Thyroid gland (tissue), 4 donors: ENCODE measurements around the gene UMODL1. TPM values are rescaled to one million over a fixed set of nuclear protein-coding genes. Genes with fewer than 3 reads are reported as not detected.

Source experiments
- DNase-seq, 2 donors: peaks; one replicate each; pipeline ENCODE4 v3.0.0-alpha.2; 2019
- H3K27ac ChIP-seq, 3 donors: fragments of 200-600 bp; sonication (generic); 1 replicate in 2 of 3; 2 replicates in 1 of 3; pipeline ENCODE4 v1.5.1; 2016 to 2019; ENCODE audit warnings: mild to moderate bottlenecking in 1 of 3, moderate library complexity in 1 of 3
- H3K27me3 ChIP-seq: fragments of 200-600 bp; sonication (generic); one replicate; pipeline ENCODE4 v1.5.1; 2019
- H3K36me3 ChIP-seq, 2 donors: fragments of 200-600 bp; sonication (generic); one replicate each; pipeline ENCODE4 v1.5.1; 2016 to 2019
- H3K4me1 ChIP-seq, 2 donors: fragments of 200-600 bp; sonication (generic); one replicate each; pipeline ENCODE4 v1.5.1; 2017 to 2019
- H3K4me3 ChIP-seq, 3 donors: fragments of 200-600 bp; sonication (generic); replicated peaks in 1 of 3; 1 replicate in 2 of 3; 2 replicates in 1 of 3; pipeline ENCODE4 v1.5.1; 2016; ENCODE audit warnings: mild to moderate bottlenecking in 1 of 3
- H3K9me3 ChIP-seq: fragments of 200-600 bp; sonication (generic); one replicate; pipeline ENCODE4 v1.5.1; 2017
- CTCF ChIP-seq, 6 experiments: fragments of 200-600 bp in 3 of 6; fragments of 450-650 bp in 3 of 6; sonication (generic) in 3 of 6; IDR thresholded peaks; one replicate each; pipeline ENCODE4 v1.5.1; 2016 to 2019; ENCODE audit warnings: antibody characterized with exemption in 6 of 6, mild to moderate bottlenecking in 2 of 6, inconsistent platforms in 1 of 6, moderate library complexity in 1 of 6
- POLR2A ChIP-seq, 2 donors: fragments of 450-650 bp; IDR thresholded peaks; one replicate each; pipeline ENCODE4 v1.6.1; 2017; ENCODE audit warnings: antibody characterized with exemption in 2 of 2, mild to moderate bottlenecking in 2 of 2, moderate library complexity in 1 of 2
- WGBS, 2 donors: methylation state at CpG; one replicate each; pipeline ENCODE4 v1.1.5; 2017; 5-methylcytosine and 5-hydroxymethylcytosine counted together
- intact Hi-C: fragments of 100-400 bp; cut with DNase I; formaldehyde crosslinking; loops from one replicate; pipeline ENCODE4 v1.15.1; 2023
- total RNA-seq, 4 donors: library from RNA; depleted of rRNA; stranded (reverse); fragments of >200 nt; gene quantifications; one replicate each; pipeline ENCODE4 v1.2.3, GENCODE V29; 2016

Gene UMODL1
- total RNA-seq, 4 donors from 2014 or later, result not detected

DNA sequence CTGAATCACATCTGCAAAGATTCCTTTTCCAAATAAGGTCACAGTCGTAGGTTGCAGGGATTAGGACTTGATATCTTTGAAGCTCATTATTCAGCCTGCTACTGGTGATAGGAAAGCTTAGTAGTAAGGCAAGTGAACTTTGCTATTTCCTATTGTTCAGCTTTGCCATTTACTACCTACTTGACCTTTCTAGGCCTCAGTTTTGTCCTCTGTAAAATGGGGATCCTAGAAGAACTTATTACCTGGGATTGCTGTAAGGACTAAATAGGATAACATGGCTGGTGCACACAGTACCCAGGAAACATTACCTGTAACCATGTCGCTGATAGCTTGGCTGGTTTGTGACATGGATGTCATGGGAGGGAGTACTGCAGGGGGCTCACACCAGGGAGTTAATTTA lies 24.5 kb downstream of the UMODL1 start:
- Histone ChIP-seq H3K9me3 (no peaks in the 10 kb centered on the region), H3K27ac (no peak overlapping the region), H3K4me1 (peaks cover 6 to 30% of the 10 kb centered on the region in 2 donors), H3K27me3 (no peaks in the 10 kb centered on the region), H3K4me3 (no peak overlapping the region), H3K36me3 (no peaks in the 10 kb centered on the region)
- 92 to 94% methylated on average over 2 of the region's 2 CpGs for WGBS, 2 donors
- TF ChIP-seq CTCF (IDR thresholded peaks at IDR 0.05) (no peak), POLR2A (IDR thresholded peaks at IDR 0.05) (no peak)
- DNase-seq, result no peak
- intact Hi-C loops, result no loop called here

DNA sequence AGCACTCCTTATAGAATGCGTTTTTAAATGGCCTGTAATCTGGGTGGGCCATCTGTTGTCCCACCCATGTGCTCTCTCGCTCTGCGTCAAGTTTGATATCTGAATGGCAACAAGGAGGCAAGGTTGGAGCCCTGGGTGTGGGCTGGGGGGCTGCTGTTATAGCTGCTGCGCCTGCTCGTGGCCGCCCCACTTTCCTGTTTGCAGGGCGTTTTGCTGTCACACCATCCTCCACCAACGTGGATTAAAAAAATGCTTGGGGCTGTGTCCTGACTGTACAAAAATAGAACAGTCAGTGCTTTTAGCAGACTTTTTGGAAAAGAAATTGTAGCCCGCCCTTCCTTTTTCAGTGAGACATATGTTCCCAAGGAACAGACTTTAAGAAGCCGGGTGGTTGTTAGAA lies 25.4 kb downstream of the UMODL1 start:
- H3K4me1 ChIP-seq, result peaks cover 6 to 29% of the 10 kb centered on the region in 2 donors
- intact Hi-C loops, result no loop called here
- H3K27me3 ChIP-seq, result no peaks in the 10 kb centered on the region
- peak overlapping the region in 1 of 3 donors; percentile 33 for H3K27ac ChIP-seq
- H3K9me3 ChIP-seq, result no peaks in the 10 kb centered on the region
- no peaks in the 10 kb centered on the region for H3K36me3 ChIP-seq
- H3K4me3 ChIP-seq, result no peak overlapping the region
- TF ChIP-seq CTCF (IDR thresholded peaks at IDR 0.05) (no peak), POLR2A (IDR thresholded peaks at IDR 0.05) (no peak)
- WGBS, 2 donors, result 75 to 83% methylated on average over 10 of the region's 10 CpGs
- no peak for DNase-seq

- WGBS, 2 donors, result 84 to 86% methylated on average over 3 of the region's 3 CpGs
- Histone ChIP-seq H3K9me3 (no peaks in the 10 kb centered on the region), H3K27ac (peak overlapping the region in 1 of 3 donors; percentile 41), H3K4me3 (no peak overlapping the region), H3K36me3 (no peaks in the 10 kb centered on the region), H3K4me1 (peaks cover 6 to 22% of the 10 kb centered on the region in 2 donors), H3K27me3 (no peaks in the 10 kb centered on the region)
- TF ChIP-seq POLR2A (IDR thresholded peaks at IDR 0.05), result no peak
- TF ChIP-seq CTCF (IDR thresholded peaks at IDR 0.05), result no peak
- intact Hi-C loops, result no loop called here
- no peak for DNase-seq
These were observed 26.2 kb downstream of the UMODL1 start for GRCh38 chr21:42097274-42097673.

- Histone ChIP-seq H3K27ac (peak overlapping the region in 2 of 3 donors; percentile 41 to 42), H3K4me1 (peaks cover 6 to 16% of the 10 kb centered on the region in 2 donors), H3K36me3 (no peaks in the 10 kb centered on the region), H3K4me3 (no peak overlapping the region), H3K27me3 (no peaks in the 10 kb centered on the region), H3K9me3 (no peaks in the 10 kb centered on the region)
- DNase-seq, result peak; percentile 21 to 59
- WGBS, 2 donors, result 42 to 51% methylated on average over 8 of the region's 8 CpGs
- intact Hi-C loops, result no loop called here
- TF ChIP-seq POLR2A (IDR thresholded peaks at IDR 0.05), result no peak
- no peak for TF ChIP-seq CTCF (IDR thresholded peaks at IDR 0.05)
These were observed 26.8 kb downstream of the UMODL1 start for GRCh38 chr21:42097860-42098454.

DNA sequence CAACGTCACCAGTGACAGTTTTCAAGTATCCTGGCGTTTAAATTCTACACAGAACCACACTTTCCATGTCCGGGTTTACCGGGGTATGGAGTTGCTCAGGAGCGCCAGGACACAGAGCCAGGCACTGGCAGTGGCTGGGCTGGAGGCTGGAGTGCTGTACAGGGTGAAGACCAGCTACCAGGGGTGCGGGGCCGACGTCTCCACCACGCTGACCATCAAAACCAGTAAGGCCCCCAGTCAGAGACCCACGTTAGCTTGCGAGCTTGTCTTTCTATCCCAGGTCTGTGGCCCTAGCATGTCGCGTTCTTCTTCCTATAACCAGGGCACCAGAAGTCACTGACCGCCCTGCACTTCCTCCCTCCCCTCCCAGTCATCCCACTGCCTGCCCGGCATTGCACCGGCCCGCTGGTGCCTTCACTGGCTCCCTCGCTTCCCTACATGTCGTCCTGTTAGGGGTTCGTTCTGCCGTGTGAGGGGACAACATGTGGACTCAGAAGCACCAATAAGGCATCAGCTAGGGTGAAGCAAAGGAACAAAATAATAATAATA lies 27.9 kb downstream of the UMODL1 start:
- Histone ChIP-seq H3K4me1 (peaks cover 0 to 7% of the 10 kb centered on the region in 2 donors), H3K36me3 (no peaks in the 10 kb centered on the region), H3K27me3 (no peaks in the 10 kb centered on the region), H3K9me3 (no peaks in the 10 kb centered on the region), H3K4me3 (no peak overlapping the region), H3K27ac (no peak overlapping the region)
- no peak for DNase-seq
- 85 to 90% methylated on average over 18 to 21 of the region's 21 CpGs for WGBS, 2 donors
- intact Hi-C loops, result no loop called here
- TF ChIP-seq POLR2A (IDR thresholded peaks at IDR 0.05) (no peak), CTCF (IDR thresholded peaks at IDR 0.05) (no peak)
